GM21529 (cell line): Measurements from ENCODE around the gene HNRNPM.
"Not testable (repeated sequence)": the region's sequence is repeated elsewhere in the genome, so short reads cannot be mapped to it uniquely, and the experiment has no call there.

Experiments used
- ATAC-seq: cut with Tn5 transposase; IDR thresholded peaks from one replicate; pipeline ENCODE4 v1.9.1; 2021; ENCODE audit not compliant: unreplicated experiment

Gene HNRNPM

GRCh38 chr19:8506402-8506957 is 61.7 kb downstream of the HNRNPM start:
- no peak for ATAC-seq

GRCh38 chr19:8510589-8511115 is 65.9 kb downstream of the HNRNPM start:
- ATAC-seq: no peak

DNA sequence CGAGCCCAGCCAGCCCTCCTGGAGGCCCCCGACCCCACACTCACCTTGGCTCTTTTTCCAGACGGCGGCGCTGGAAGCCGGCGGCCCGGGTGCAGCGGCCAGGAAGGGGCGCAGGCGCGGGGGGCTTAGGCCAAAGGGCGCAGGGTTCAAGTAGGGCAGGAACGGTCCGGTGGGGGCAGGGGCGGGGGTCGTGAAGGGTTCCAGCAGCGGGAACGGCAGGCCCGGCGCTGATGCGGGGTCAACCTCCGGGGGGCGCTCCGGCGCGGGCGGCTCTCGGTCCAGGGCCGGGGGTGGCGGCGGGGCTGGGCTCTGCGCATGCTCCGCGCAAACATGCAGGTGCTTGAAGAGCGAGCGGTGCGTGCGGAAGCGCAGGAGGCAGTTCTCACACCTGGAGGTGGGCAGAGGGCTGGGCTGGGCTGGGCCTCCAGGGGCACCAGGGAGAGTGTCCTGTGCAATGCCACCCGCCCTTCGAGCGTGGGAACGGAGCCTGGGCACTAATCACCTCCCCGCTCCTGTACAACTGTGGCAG is 66.9 kb downstream of the HNRNPM start:
- no peak for ATAC-seq

- no peak for ATAC-seq
Measured at GRCh38 chr19:8512115-8512967, 67.6 kb downstream of the HNRNPM start.

GRCh38 chr19:8513036-8513686 is 68.4 kb downstream of the HNRNPM start:
- no peak for ATAC-seq

DNA sequence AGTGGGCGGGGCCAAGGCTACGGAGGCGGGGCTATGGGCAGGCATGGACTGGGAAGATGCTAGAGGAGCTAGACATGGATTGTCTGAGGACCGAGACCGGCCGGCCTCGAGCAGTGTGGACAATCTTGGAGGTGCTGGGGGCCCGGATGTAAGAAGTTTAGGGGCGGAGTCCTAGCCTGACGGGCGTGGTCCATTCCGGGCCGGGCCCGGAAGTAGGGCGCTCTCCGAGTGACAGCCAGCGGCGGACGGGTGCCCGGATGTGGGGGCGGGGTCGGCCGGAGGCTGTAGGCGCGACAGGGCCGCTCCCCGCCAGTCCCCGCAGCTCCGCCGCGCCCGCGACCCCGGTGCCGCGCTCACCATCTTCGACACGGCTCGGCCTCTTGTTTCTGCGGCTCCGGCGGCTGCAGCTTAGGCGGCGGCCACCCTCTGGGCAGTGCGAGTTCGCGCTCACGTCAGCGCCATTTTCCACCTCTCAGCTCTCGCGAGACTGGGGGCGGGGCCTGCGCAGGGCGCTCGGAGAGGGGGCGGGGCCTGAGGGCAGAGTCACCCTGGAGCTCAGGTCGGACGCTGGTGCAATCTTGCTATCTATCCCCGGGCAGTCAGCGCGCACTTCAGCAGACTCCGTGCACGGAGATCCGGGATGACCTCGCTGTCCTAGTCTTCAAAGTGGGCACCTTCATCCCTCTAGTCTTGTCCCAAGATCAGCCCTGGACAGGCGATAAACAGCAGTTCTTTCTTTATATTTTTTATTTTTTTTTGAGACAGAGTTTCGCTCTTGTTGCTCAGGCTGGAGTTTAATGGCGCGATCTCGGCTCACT is 69.1 kb downstream of the HNRNPM start, which contains the start of gene ZNF414:
Gene ZNF414, minus strand, starts transcription at position 481 of the 818 bp plus-strand sequence. Its CDS starts 121 bp downstream, at position 360.
- ATAC-seq: peak; percentile 86

GRCh38 chr19:8514505-8515009 is 69.8 kb downstream of the HNRNPM start:
- ATAC-seq: not testable (repeated sequence)

- no peak for ATAC-seq
Measured at GRCh38 chr19:8515317-8515716, 70.5 kb downstream of the HNRNPM start.

- no peak for ATAC-seq
Measured at GRCh38 chr19:8517551-8518442, 73.0 kb downstream of the HNRNPM start.

- no peak for ATAC-seq
Measured at GRCh38 chr19:8518536-8518935, 73.8 kb downstream of the HNRNPM start.

GRCh38 chr19:8519388-8519787 is 74.6 kb downstream of the HNRNPM start:
- ATAC-seq: no peak

GRCh38 chr19:8525401-8525684 is 80.6 kb downstream of the HNRNPM start:
- ATAC-seq: no peak

GRCh38 chr19:8526345-8527091 is 81.7 kb downstream of the HNRNPM start:
- no peak for ATAC-seq

DNA sequence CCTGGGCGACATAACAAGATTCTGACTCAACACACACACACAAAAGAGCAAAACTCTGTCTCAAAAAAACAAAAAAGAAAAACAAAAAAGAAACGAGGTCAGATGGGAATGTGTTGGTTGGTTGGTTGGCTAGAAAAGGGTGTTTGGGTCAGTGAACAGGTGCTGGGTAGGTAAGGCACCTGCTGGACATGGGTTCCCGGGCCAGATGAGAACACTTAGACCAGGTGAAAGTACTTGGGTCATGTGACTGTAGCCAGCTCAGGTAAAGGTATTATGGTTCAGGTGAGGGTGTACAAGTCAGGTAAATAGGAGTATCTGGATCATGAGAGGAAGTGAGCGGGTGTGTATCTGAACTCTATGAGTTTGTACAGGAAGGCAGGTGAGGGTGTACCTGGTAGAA is 83.7 kb downstream of the HNRNPM start:
- ATAC-seq: no peak

DNA sequence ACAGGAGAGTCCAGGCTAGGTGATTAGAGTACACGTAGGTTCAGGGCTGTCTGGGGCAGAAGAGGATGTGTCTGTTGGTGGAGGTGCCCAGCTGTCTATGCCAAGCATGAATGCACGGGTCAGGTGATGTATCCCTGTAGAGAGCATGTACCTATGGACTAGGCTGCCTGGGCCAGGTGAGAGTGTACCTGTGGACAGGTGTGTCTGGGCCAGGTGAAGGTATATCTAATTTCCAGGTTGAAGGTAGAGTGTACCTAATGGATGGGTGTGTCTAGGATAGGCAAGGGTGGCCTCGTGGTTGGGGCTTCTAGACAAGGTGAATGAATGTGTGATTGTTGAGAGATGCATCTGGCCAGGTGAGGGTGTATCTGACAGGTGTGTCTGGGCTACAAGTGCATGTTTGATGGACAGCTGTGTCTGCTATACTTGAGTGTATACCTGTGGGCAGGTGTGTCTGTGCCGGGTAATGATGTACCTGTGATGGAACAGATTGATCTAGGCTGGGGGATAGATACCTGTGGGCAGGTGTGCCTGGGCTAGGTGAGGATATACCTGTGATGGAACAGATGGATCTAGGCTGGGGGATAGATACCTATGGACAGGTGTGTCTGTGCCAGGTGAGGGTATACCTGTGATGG is 84.7 kb downstream of the HNRNPM start:
- no peak for ATAC-seq

- no peak for ATAC-seq
Measured at GRCh38 chr19:8530061-8530679, 85.4 kb downstream of the HNRNPM start.

- ATAC-seq: no peak
Measured at GRCh38 chr19:8531470-8531869, 86.7 kb downstream of the HNRNPM start.

DNA sequence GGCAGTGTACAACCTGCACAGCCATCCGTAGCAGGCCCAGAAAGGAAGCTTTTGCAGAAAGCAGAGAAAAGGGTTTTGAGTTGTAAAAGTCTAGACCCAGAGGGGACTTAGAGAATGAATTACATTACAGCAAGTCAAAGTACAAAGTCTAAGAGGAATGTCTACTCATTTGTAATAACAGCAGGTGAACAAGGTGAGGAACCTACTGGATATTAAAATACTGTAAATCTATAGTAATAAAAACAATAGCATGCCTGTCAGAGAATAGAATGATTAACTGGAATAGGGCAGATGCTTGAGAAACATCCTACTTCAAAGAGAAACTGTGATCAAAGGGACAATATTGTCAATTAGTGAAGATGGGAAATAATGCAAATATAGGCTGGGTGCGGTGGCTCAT is 87.5 kb downstream of the HNRNPM start:
- no peak for ATAC-seq
